ENCODE data around the gene AKNAD1. TPM values are rescaled to one million over a fixed set of nuclear protein-coding genes. Genes with fewer than 3 reads are reported as not detected.
"Not testable (repeated sequence)": the region's sequence is repeated elsewhere in the genome, so short reads cannot be mapped to it uniquely, and the experiment has no call there.

Gene AKNAD1
- total RNA-seq, 1 donor from 2014 or later: 0.67 TPM

DNA sequence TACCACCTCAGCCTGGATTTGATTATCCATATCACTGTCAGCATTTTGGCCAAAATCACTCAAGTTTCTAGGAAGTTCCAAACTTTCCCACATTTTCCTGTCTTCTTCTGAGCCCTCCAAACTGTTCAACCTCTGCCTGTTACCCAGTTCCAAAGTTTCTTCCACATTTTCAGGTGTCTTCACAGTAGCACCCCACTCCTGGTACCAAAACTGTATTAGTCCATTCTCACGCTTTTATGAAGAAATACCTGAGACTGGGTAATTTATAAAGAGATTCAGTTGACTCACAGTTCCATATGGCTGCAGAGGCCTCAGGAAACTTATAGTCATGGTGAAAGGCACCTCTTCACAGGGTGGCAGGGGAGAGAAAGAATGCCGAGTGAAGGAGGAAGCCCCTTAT is 71.0 kb downstream of the AKNAD1 start:
- H3K27ac ChIP-seq: no peak overlapping the region
- H3K9me3 ChIP-seq: peaks cover 8% of the 10 kb centered on the region
- TF ChIP-seq, protein P1, sequence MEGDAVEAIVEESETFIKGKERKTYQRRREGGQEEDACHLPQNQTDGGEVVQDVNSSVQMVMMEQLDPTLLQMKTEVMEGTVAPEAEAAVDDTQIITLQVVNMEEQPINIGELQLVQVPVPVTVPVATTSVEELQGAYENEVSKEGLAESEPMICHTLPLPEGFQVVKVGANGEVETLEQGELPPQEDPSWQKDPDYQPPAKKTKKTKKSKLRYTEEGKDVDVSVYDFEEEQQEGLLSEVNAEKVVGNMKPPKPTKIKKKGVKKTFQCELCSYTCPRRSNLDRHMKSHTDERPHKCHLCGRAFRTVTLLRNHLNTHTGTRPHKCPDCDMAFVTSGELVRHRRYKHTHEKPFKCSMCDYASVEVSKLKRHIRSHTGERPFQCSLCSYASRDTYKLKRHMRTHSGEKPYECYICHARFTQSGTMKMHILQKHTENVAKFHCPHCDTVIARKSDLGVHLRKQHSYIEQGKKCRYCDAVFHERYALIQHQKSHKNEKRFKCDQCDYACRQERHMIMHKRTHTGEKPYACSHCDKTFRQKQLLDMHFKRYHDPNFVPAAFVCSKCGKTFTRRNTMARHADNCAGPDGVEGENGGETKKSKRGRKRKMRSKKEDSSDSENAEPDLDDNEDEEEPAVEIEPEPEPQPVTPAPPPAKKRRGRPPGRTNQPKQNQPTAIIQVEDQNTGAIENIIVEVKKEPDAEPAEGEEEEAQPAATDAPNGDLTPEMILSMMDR (IDR thresholded peaks at IDR 0.05): no peak
- H3K4me3 ChIP-seq: no peak overlapping the region
- DNase-seq (no peak), ATAC-seq (no peak)
- H3K4me1 ChIP-seq: no peaks in the 10 kb centered on the region
- no peaks in the 10 kb centered on the region for H3K27me3 ChIP-seq
- peaks cover 52% of the 10 kb centered on the region for H3K36me3 ChIP-seq
- intact Hi-C loops (cut with DNase I): no loop called here

DNA sequence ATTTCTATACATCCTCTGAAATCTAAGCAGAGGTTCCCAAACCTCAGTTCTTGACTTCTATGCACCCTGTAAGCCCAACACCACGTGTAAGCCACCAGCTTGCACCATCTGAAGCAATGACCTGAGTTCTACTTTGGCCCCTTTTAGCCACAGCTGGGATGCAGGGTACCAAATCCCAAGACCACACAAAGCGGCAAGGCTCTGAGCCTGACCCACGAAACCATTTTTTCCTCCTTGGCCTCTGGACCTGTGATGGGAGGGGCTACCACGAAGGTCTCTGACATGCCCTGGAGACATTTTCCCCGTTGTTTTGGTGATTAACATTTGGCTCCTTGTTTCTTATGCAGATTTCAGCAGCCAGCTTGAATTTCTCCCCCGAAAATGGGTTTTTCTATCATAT is 71.6 kb downstream of the AKNAD1 start:
- TF ChIP-seq, protein P1 (IDR thresholded peaks at IDR 0.05): no peak
- H3K36me3 ChIP-seq: peaks cover 55% of the 10 kb centered on the region

DNA sequence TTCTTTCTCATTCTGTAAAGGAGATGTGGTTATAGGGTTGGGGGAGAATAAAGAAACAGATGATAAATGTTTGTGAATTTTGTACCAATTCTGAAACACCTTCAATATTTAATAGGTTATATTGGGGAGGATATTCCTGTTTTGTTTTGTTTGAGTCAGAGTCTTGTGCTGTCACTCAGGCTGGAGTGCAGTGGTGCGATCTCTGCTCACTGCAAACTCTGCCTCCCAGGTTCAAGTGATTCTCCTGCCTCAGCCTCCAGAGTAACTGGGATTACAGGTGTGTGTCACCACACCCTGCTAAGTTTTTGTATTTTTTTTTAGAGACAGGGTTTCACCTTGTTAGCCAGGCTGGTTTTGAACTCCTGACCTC is 75.3 kb downstream of the AKNAD1 start:
- H3K36me3 ChIP-seq: peaks cover 78% of the 10 kb centered on the region
- not testable (repeated sequence) for H3K4me3 ChIP-seq, ATAC-seq

More for the DNA sequence above, 71.6 kb downstream of the AKNAD1 start:
- ATAC-seq: no peak
- H3K27ac ChIP-seq: no peak overlapping the region
- no peaks in the 10 kb centered on the region for H3K27me3 ChIP-seq
- H3K4me1 ChIP-seq: no peaks in the 10 kb centered on the region
- peaks cover 8% of the 10 kb centered on the region for H3K9me3 ChIP-seq
- intact Hi-C loops (cut with DNase I): no loop called here
- H3K4me3 ChIP-seq: no peak overlapping the region
- no peak for DNase-seq

DNA sequence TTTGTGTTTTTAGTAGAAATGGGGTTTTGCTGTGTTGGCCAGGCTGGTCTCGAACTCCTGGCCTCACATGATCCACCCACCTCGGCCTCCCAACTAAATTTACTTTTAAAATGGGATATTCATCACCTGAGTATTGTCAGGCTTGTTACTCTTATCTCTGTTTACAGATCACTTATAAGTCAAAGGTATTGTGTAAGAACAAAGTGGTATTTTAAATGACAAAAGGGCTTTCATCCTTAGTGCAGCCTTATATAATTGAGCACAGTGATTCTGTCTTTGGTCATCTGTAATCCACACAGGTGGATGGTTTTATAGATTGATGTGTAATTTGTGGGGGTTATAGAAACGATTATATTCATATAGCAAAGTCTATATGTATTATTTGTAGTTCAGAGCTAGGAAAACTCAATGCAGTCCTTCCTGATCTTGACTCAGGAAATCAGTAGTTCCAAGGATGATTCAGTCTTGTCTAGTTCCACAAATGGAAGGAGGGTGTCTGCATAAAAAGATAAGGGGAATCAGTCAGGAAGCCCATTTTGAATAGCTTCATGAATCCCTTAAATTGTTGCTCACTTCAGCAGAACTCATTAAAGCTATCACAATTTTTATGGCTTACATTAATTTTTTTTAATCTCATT is 75.8 kb downstream of the AKNAD1 start:
- DNase-seq (no peak), ATAC-seq (no peak)
- no peaks in the 10 kb centered on the region for H3K27me3 ChIP-seq
- peaks cover 8% of the 10 kb centered on the region for H3K9me3 ChIP-seq
- no peaks in the 10 kb centered on the region for H3K4me1 ChIP-seq
- no peak overlapping the region for H3K4me3 ChIP-seq
- peaks cover 78% of the 10 kb centered on the region for H3K36me3 ChIP-seq
- TF ChIP-seq, protein P1 (IDR thresholded peaks at IDR 0.05): no peak
- intact Hi-C loops (cut with DNase I): no loop called here
- no peak overlapping the region for H3K27ac ChIP-seq

More for the DNA sequence above, 75.3 kb downstream of the AKNAD1 start:
- H3K27me3 ChIP-seq; intact Hi-C loops (cut with DNase I); H3K4me1 ChIP-seq; DNase-seq; H3K9me3 ChIP-seq; H3K27ac ChIP-seq: not testable (repeated sequence)

DNA sequence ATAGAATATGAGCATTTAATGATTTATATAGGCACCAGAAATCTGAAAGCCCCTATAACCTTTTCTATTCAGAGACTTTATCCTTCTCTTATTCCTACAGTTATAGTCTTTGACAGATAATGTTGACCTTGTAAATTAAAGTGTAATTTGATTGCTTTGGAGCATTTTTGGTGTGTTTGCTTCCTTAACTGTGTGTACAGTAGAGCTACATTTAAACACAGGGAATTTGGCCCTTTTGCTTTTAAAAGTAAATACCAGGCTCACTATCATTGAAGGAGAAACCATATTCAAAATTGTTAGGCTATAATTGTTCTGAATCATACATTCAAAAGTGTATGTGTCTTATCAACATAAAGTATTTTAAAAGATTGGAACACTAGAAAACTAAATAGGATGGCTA is 77.4 kb downstream of the AKNAD1 start:
- no peak overlapping the region for H3K27ac ChIP-seq

DNA sequence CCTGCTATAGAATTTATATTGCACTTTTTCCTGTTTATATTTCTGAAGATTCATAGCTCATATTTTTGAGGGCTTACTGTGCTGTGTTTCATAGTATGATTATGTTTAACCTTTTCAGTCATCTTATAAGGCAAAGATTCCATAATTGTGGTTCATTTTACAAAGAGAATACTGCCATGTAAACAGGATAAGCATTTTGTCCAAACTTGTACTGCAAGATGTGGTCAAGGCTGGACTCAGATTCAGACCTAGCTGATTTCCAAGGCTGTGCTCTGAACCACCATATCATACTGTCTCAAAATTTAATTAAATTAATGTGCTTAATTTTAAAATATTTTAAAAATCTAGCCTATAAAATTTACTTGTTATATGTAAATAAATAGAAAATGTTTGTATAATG is 79.1 kb downstream of the AKNAD1 start:
- H3K9me3 ChIP-seq: no peaks in the 10 kb centered on the region
- intact Hi-C loops (cut with DNase I): no loop called here
- H3K27ac ChIP-seq: no peak overlapping the region
- TF ChIP-seq, protein P1 (IDR thresholded peaks at IDR 0.05): no peak
- no peaks in the 10 kb centered on the region for H3K4me1 ChIP-seq
- H3K27me3 ChIP-seq: no peaks in the 10 kb centered on the region
- DNase-seq (no peak), ATAC-seq (no peak)
- H3K4me3 ChIP-seq: no peak overlapping the region
- H3K36me3 ChIP-seq: peaks cover 87% of the 10 kb centered on the region

More for the DNA sequence above, 77.4 kb downstream of the AKNAD1 start:
- DNase-seq (no peak), ATAC-seq (no peak)
- Histone ChIP-seq H3K4me3 (no peak overlapping the region), H3K4me1 (no peaks in the 10 kb centered on the region), H3K36me3 (peaks cover 86% of the 10 kb centered on the region), H3K27me3 (no peaks in the 10 kb centered on the region), H3K9me3 (no peaks in the 10 kb centered on the region)
- intact Hi-C loops (cut with DNase I): no loop called here
- TF ChIP-seq, protein P1 (IDR thresholded peaks at IDR 0.05): no peak
